HS-27A (cell line): ENCODE data around the gene POU5F2.
A peak's percentile ranks its signal among the peaks of the same experiment; 100 is the strongest.

Experiments used
- DNase-seq: peaks from one replicate; pipeline ENCODE4 v3.0.0-alpha.2; 2012; ENCODE audit warnings: low read depth, missing footprints

POU5F2 gene

GRCh38 chr5:93741136-93741811 lies at the start of gene POU5F2:
Gene POU5F2, minus strand, starts transcription at chr5:93741600. Its CDS starts 37 bp downstream, at chr5:93741563.
- DNase-seq = no peak

- DNase-seq = no peak
These were observed 49.0 kb upstream of the POU5F2 start for GRCh38 chr5:93790401-93790800.

- peak; percentile 24 for DNase-seq
These were observed 48.0 kb upstream of the POU5F2 start for GRCh38 chr5:93789173-93790067.

GRCh38 chr5:93787598-93787997 lies 46.2 kb upstream of the POU5F2 start:
- DNase-seq = no peak

- DNase-seq = no peak
These were observed 44.1 kb upstream of the POU5F2 start for GRCh38 chr5:93785475-93785874.

GRCh38 chr5:93782978-93783377 lies 41.6 kb upstream of the POU5F2 start:
- DNase-seq = no peak

- DNase-seq = no peak
These were observed 36.2 kb upstream of the POU5F2 start for GRCh38 chr5:93777620-93778019.

GRCh38 chr5:93756372-93756771 lies 15.0 kb upstream of the POU5F2 start:
- no peak for DNase-seq

GRCh38 chr5:93755716-93756115 lies 14.3 kb upstream of the POU5F2 start:
- DNase-seq = no peak

GRCh38 chr5:93748875-93749397 lies 7.5 kb upstream of the POU5F2 start:
- DNase-seq = no peak

- DNase-seq = no peak
These were observed 5.1 kb upstream of the POU5F2 start for GRCh38 chr5:93746406-93747056.

- DNase-seq = no peak
These were observed 5.1 kb downstream of the POU5F2 start for GRCh38 chr5:93736284-93736683.

GRCh38 chr5:93735378-93735777 lies 6.0 kb downstream of the POU5F2 start:
- DNase-seq = no peak

GRCh38 chr5:93731987-93732386 lies 9.4 kb downstream of the POU5F2 start:
- DNase-seq = no peak

GRCh38 chr5:93726595-93726994 lies 14.8 kb downstream of the POU5F2 start:
- DNase-seq = no peak

- no peak for DNase-seq
These were observed 16.6 kb downstream of the POU5F2 start for GRCh38 chr5:93724791-93725190.

GRCh38 chr5:93723681-93724080 lies 17.7 kb downstream of the POU5F2 start:
- no peak for DNase-seq

GRCh38 chr5:93723005-93723404 lies 18.4 kb downstream of the POU5F2 start:
- DNase-seq = no peak

GRCh38 chr5:93722588-93722987 lies 18.8 kb downstream of the POU5F2 start:
- DNase-seq = no peak

- no peak for DNase-seq
These were observed 19.9 kb downstream of the POU5F2 start for GRCh38 chr5:93721511-93721910.

- no peak for DNase-seq
These were observed 20.3 kb downstream of the POU5F2 start for GRCh38 chr5:93721071-93721470.

GRCh38 chr5:93717162-93717561 lies 24.2 kb downstream of the POU5F2 start:
- DNase-seq = peak; percentile 36

GRCh38 chr5:93716453-93716852 lies 24.9 kb downstream of the POU5F2 start:
- no peak for DNase-seq
